GM21737 (cell line): ENCODE data around the gene AP4M1.
A peak's percentile ranks its signal among the peaks of the same experiment; 100 is the strongest.

Source experiments
- ATAC-seq: cut with Tn5 transposase; IDR thresholded peaks from one replicate; pipeline ENCODE4 v1.9.1; 2021; ENCODE audit warnings: mild to moderate bottlenecking, moderate library complexity; ENCODE audit not compliant: unreplicated experiment

AP4M1 gene

GRCh38 chr7:100101016-100101862, at the start of gene AP4M1, which contains the start of gene MCM7:
Gene AP4M1 (plus strand): TSS chr7:100101643. CDS start chr7:100101715, 72 bp downstream.
Gene MCM7 (minus strand): TSS chr7:100101397. CDS start chr7:100101294, 103 bp downstream.
- peak; percentile 79 for ATAC-seq

- ATAC-seq: no peak
Measured at GRCh38 chr7:100053215-100053614, 48.2 kb upstream of the AP4M1 start.

- no peak for ATAC-seq
Measured at GRCh38 chr7:100057006-100057405, 44.4 kb upstream of the AP4M1 start.

GRCh38 chr7:100059251-100059739, 42.1 kb upstream of the AP4M1 start:
- no peak for ATAC-seq

GRCh38 chr7:100061518-100062193, 39.8 kb upstream of the AP4M1 start:
- no peak for ATAC-seq

GRCh38 chr7:100063376-100063775, 38.1 kb upstream of the AP4M1 start:
- no peak for ATAC-seq

GRCh38 chr7:100064162-100064561, 37.3 kb upstream of the AP4M1 start:
- ATAC-seq: no peak

GRCh38 chr7:100065452-100066186, 35.8 kb upstream of the AP4M1 start:
- ATAC-seq: no peak

- ATAC-seq: no peak
Measured at GRCh38 chr7:100066953-100067352, 34.5 kb upstream of the AP4M1 start.

- no peak for ATAC-seq
Measured at GRCh38 chr7:100069991-100070390, 31.5 kb upstream of the AP4M1 start.

GRCh38 chr7:100071018-100071723, 30.3 kb upstream of the AP4M1 start:
- ATAC-seq: no peak

- no peak for ATAC-seq
Measured at GRCh38 chr7:100072462-100072861, 29.0 kb upstream of the AP4M1 start.

- no peak for ATAC-seq
Measured at GRCh38 chr7:100074841-100075240, 26.6 kb upstream of the AP4M1 start.

- no peak for ATAC-seq
Measured at GRCh38 chr7:100075418-100075817, 26.0 kb upstream of the AP4M1 start.

- ATAC-seq: no peak
Measured at GRCh38 chr7:100077205-100077604, 24.2 kb upstream of the AP4M1 start.

- no peak for ATAC-seq
Measured at GRCh38 chr7:100079024-100079560, 22.4 kb upstream of the AP4M1 start.

- no peak for ATAC-seq
Measured at GRCh38 chr7:100080907-100081534, 20.4 kb upstream of the AP4M1 start.

GRCh38 chr7:100081535-100082102, 19.8 kb upstream of the AP4M1 start, which contains the start of gene ZNF3:
Gene ZNF3 (minus strand): TSS chr7:100081723. CDS start chr7:100077357, 4,366 bp downstream.
- ATAC-seq: peak; percentile 87

- ATAC-seq: no peak
Measured at GRCh38 chr7:100082978-100083377, 18.5 kb upstream of the AP4M1 start.
